ENCODE data around the gene FADS3. TPM values are rescaled to one million over a fixed set of nuclear protein-coding genes. Genes with fewer than 3 reads are reported as not detected.

The FADS3 gene
- total RNA-seq, 1 experiment from 2014 or later = 65.8 TPM

- TF ChIP-seq ZBTB33 (IDR thresholded peaks at IDR 0.05; ENCODE audit: extremely low read depth, insufficient replicate concordance, low read length) (no peak), ELF1 (IDR thresholded peaks at IDR 0.05; ENCODE audit: borderline replicate concordance, low read depth) (no peak), FOSL1 (IDR thresholded peaks at IDR 0.05; ENCODE audit: low read depth) (no peak)
Observed at GRCh38 chr11:61907282-61907681, 15.9 kb upstream of the FADS3 start (continued).

- BruUV-seq (replicated peaks) = no TSS peak
- H3K4me2 ChIP-seq (ENCODE audit: low read length) = no peak overlapping the region
- no peak overlapping the region for H3K27ac ChIP-seq (ENCODE audit: low read depth, low read length)
- H3K9ac ChIP-seq (ENCODE audit: low read length) = no peak overlapping the region
- H2AFZ ChIP-seq (ENCODE audit: low read depth, low read length, poor library complexity, severe bottlenecking) = no peak overlapping the region
- ATAC-seq (no peak), DNase-seq (ENCODE audit: low read depth, low spot score) (no peak)
- CTCF ChIA-PET = no interaction called here
- H3K79me2 ChIP-seq (ENCODE audit: insufficient read depth, low read length) = no peaks in the 10 kb centered on the region
- POLR2A ChIA-PET = no interaction called here
- no peak for TF ChIP-seq RAD21 (IDR thresholded peaks at IDR 0.05; ENCODE audit: low read depth)
- no peaks in the 10 kb centered on the region for H3K27me3 ChIP-seq (ENCODE audit: insufficient read depth, low read length)
- intact Hi-C loops (cut with micrococcal nuclease) = no loop called here
- no peaks in the 10 kb centered on the region for H3K9me2 ChIP-seq (ENCODE audit: insufficient read depth)
- no peak overlapping the region for H3K4me3 ChIP-seq (replicated peaks in 1 of 2; ENCODE audit: low read depth in 1 of 2, low read length in 2 of 2)
- RAD21 ChIA-PET (ENCODE audit: low non-redundant PET in 1 of 2, low total read pairs in 2 of 2, uncharacterized antibody in 2 of 2, unreplicated experiment in 2 of 2) = no interaction called here
- no peaks in the 10 kb centered on the region for H3K4me1 ChIP-seq (ENCODE audit: control insufficient read depth in 1 of 2, insufficient read depth in 2 of 2, low read length in 2 of 2)
- no peaks in the 10 kb centered on the region for H3K36me3 ChIP-seq (ENCODE audit: control insufficient read depth in 1 of 2, insufficient read depth in 2 of 2, low read length in 2 of 2)
- H4K20me1 ChIP-seq (ENCODE audit: insufficient read depth) = no peaks in the 10 kb centered on the region
- H3K9me3 ChIP-seq (ENCODE audit: control insufficient read depth in 1 of 2, insufficient read depth in 1 of 2, low read depth in 1 of 2, low read length in 2 of 2) = no peaks in the 10 kb centered on the region
Observed at GRCh38 chr11:61906522-61906909, 15.2 kb upstream of the FADS3 start.

DNA sequence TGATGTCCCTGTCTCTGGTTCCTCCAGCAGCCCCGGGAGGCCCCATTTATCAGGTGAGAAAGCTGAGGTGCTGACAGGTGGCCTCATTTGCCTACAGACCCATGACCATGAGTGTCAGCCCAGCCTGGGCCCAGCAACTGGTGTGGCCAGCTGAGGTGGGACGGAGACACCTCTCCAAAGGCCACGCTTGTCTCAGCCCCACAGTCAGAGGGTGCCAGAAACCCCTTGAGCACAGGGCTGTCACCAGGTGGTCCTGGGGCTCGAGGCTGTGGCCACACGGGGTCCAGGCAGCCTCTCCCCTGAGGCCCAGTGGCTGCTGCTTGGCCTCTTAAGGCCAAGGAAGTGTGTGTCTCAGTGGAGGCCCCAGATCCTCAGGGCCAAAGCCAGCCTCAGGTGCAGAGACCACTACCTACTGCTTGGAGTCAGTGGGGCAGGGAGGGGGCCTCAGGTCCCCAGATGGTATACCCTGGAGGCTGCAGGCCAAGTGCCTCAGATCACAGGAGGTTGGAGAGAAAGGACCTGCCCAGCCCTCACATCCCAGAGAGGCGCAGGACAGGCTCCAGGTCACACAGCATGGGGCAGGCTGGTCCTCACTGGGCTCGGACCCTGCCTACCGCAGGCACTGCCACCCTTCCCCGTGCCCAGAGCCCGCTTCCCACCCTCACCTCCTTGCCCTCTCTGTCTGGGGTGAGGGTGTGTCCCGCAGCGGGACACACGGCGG is 14.6 kb upstream of the FADS3 start:
- H3K27ac ChIP-seq (ENCODE audit: low read depth, low read length) = no peak overlapping the region
- ATAC-seq = no peak
- H2AFZ ChIP-seq (ENCODE audit: low read depth, low read length, poor library complexity, severe bottlenecking) = no peak overlapping the region
- H3K4me2 ChIP-seq (ENCODE audit: low read length) = no peak overlapping the region
- no peak overlapping the region for H3K9ac ChIP-seq (ENCODE audit: low read length)
- DNase-seq (ENCODE audit: low read depth, low spot score) = no peak
- ChIA-PET POLR2A (no interaction called here), RAD21 (ENCODE audit: low non-redundant PET in 1 of 2, low total read pairs in 2 of 2, uncharacterized antibody in 2 of 2, unreplicated experiment in 2 of 2) (no interaction called here), CTCF (no interaction called here)
- H3K4me1 ChIP-seq (ENCODE audit: control insufficient read depth in 1 of 2, insufficient read depth in 2 of 2, low read length in 2 of 2) = no peaks in the 10 kb centered on the region
- 0 out of 4 replicates have a peak, but pooled peaks cover 0 to 2% of the 10 kb centered on the region in 2 experiments for H3K36me3 ChIP-seq (ENCODE audit: control insufficient read depth in 1 of 2, insufficient read depth in 2 of 2, low read length in 2 of 2)
- BruUV-seq (replicated peaks) = no TSS peak
- H3K79me2 ChIP-seq (ENCODE audit: insufficient read depth, low read length) = no peaks in the 10 kb centered on the region
- no peaks in the 10 kb centered on the region for H4K20me1 ChIP-seq (ENCODE audit: insufficient read depth)
- no peak overlapping the region for H3K4me3 ChIP-seq (replicated peaks in 1 of 2; ENCODE audit: low read depth in 1 of 2, low read length in 2 of 2)
- intact Hi-C loops (cut with micrococcal nuclease) = no loop called here
- no peaks in the 10 kb centered on the region for H3K9me3 ChIP-seq (ENCODE audit: control insufficient read depth in 1 of 2, insufficient read depth in 1 of 2, low read depth in 1 of 2, low read length in 2 of 2)
- H3K27me3 ChIP-seq (ENCODE audit: insufficient read depth, low read length) = no peaks in the 10 kb centered on the region
- no peaks in the 10 kb centered on the region for H3K9me2 ChIP-seq (ENCODE audit: insufficient read depth)
- TF ChIP-seq, protein P1, sequence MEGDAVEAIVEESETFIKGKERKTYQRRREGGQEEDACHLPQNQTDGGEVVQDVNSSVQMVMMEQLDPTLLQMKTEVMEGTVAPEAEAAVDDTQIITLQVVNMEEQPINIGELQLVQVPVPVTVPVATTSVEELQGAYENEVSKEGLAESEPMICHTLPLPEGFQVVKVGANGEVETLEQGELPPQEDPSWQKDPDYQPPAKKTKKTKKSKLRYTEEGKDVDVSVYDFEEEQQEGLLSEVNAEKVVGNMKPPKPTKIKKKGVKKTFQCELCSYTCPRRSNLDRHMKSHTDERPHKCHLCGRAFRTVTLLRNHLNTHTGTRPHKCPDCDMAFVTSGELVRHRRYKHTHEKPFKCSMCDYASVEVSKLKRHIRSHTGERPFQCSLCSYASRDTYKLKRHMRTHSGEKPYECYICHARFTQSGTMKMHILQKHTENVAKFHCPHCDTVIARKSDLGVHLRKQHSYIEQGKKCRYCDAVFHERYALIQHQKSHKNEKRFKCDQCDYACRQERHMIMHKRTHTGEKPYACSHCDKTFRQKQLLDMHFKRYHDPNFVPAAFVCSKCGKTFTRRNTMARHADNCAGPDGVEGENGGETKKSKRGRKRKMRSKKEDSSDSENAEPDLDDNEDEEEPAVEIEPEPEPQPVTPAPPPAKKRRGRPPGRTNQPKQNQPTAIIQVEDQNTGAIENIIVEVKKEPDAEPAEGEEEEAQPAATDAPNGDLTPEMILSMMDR (IDR thresholded peaks at IDR 0.05 in 2 of 3, conservative IDR thresholded peaks at IDR 0.05 in 1 of 3; ENCODE audit: borderline replicate concordance in 1 of 3, insufficient read depth in 1 of 3, low read depth in 2 of 3, low read length in 2 of 3) = no peak
- TF ChIP-seq ELF1 (IDR thresholded peaks at IDR 0.05; ENCODE audit: borderline replicate concordance, low read depth) (no peak), EZH2 (IDR thresholded peaks at IDR 0.05) (no peak), TCF7L2 (IDR thresholded peaks at IDR 0.05; ENCODE audit: borderline replicate concordance, extremely low read depth, insufficient read depth, insufficient read length) (no peak), SP1 (IDR thresholded peaks at IDR 0.05; ENCODE audit: low read depth) (no peak), MAX (IDR thresholded peaks at IDR 0.05) (no peak), POLR2AphosphoS5 (IDR thresholded peaks at IDR 0.05; ENCODE audit: low read depth, low read length) (no peak), ZBTB33 (IDR thresholded peaks at IDR 0.05; ENCODE audit: extremely low read depth, insufficient replicate concordance, low read length) (no peak)

Data from HCT116 (cell line).